Left ventricle myocardium inferior (tissue), 1 donor: Measurements from ENCODE around the gene ANKRD12. TPM values are rescaled to one million over a fixed set of nuclear protein-coding genes. Genes with fewer than 3 reads are reported as not detected.

ENCODE experiments used
- DNase-seq: peaks from one replicate; pipeline ENCODE4 v3.0.0-alpha.2; 2020
- H3K27ac ChIP-seq: fragments of 200-600 bp; replicated peaks from 2 replicates; pipeline ENCODE4 v1.8.0; 2021
- H3K27me3 ChIP-seq: fragments of 200-600 bp; 2 replicates; pipeline ENCODE4 v1.8.0; 2021; ENCODE audit warnings: low read depth
- H3K36me3 ChIP-seq: fragments of 200-600 bp; 2 replicates; pipeline ENCODE4 v1.8.0; 2021
- H3K4me1 ChIP-seq: fragments of 200-600 bp; 2 replicates; pipeline ENCODE4 v1.8.0; 2021
- H3K4me3 ChIP-seq: fragments of 200-600 bp; 2 replicates; pipeline ENCODE4 v1.8.0; 2021; ENCODE audit warnings: mild to moderate bottlenecking, moderate library complexity
- H3K9me3 ChIP-seq: fragments of 200-600 bp; replicated peaks from 2 replicates; pipeline ENCODE4 v1.8.0; 2021
- CTCF ChIP-seq: fragments of 200-600 bp; IDR thresholded peaks from 2 replicates; pipeline ENCODE4 v1.8.0; 2021; ENCODE audit warnings: antibody characterized with exemption, mild to moderate bottlenecking, borderline replicate concordance
- intact Hi-C: fragments of 100-400 bp; cut with micrococcal nuclease; formaldehyde crosslinking; loops from one replicate; pipeline ENCODE4 v1.11.0; 2022
- total RNA-seq: library from RNA; stranded (reverse); fragmentation: NEBNext Ultra II Directional; extraction: Animal tissue kit (Norgen Biotek cat#: 25700); gene quantifications from one replicate; pipeline ENCODE4 v1.2.1, GENCODE V29; 2021
- donor health status: DM: no; HTN: yes; CAD: no; lungs with severe emphysema.

ANKRD12 gene
- total RNA-seq, 1 donor from 2014 or later = 49.3 TPM

- Histone ChIP-seq H3K4me3 (no peak overlapping the region), H3K27ac (no peak overlapping the region), H3K9me3 (no peaks in the 10 kb centered on the region), H3K4me1 (no peaks in the 10 kb centered on the region), H3K27me3 (no peaks in the 10 kb centered on the region), H3K36me3 (peaks cover 49% of the 10 kb centered on the region)
- TF ChIP-seq CTCF = no peak
- no peak for DNase-seq
- intact Hi-C loops = no loop called here
These were observed 103.1 kb downstream of the ANKRD12 start for GRCh38 chr18:9239720-9240119.

GRCh38 chr18:9240270-9240669 is 103.7 kb downstream of the ANKRD12 start:
- H3K27ac ChIP-seq = no peak overlapping the region
- no peak for DNase-seq
- TF ChIP-seq CTCF = no peak
- H3K4me1 ChIP-seq = no peaks in the 10 kb centered on the region
- intact Hi-C loops = no loop called here
- no peak overlapping the region for H3K4me3 ChIP-seq
- H3K9me3 ChIP-seq = no peaks in the 10 kb centered on the region
- no peaks in the 10 kb centered on the region for H3K27me3 ChIP-seq
- peaks cover 43% of the 10 kb centered on the region for H3K36me3 ChIP-seq

- no peaks in the 10 kb centered on the region for H3K4me1 ChIP-seq
- no peak for TF ChIP-seq CTCF
- DNase-seq = no peak
- H3K27ac ChIP-seq = no peak overlapping the region
- no peaks in the 10 kb centered on the region for H3K27me3 ChIP-seq
- H3K4me3 ChIP-seq = no peak overlapping the region
- intact Hi-C loops = no loop called here
- H3K36me3 ChIP-seq = peaks cover 37% of the 10 kb centered on the region
- no peaks in the 10 kb centered on the region for H3K9me3 ChIP-seq
These were observed 106.4 kb downstream of the ANKRD12 start for GRCh38 chr18:9243029-9243428.

GRCh38 chr18:9244376-9244775 is 107.8 kb downstream of the ANKRD12 start:
- intact Hi-C loops = no loop called here
- no peak for DNase-seq
- Histone ChIP-seq H3K4me1 (no peaks in the 10 kb centered on the region), H3K36me3 (peaks cover 27% of the 10 kb centered on the region), H3K27me3 (no peaks in the 10 kb centered on the region), H3K27ac (no peak overlapping the region), H3K9me3 (no peaks in the 10 kb centered on the region), H3K4me3 (no peak overlapping the region)
- no peak for TF ChIP-seq CTCF

GRCh38 chr18:9248661-9249060 is 112.1 kb downstream of the ANKRD12 start:
- intact Hi-C loops = no loop called here
- Histone ChIP-seq H3K4me1 (no peaks in the 10 kb centered on the region), H3K4me3 (no peak overlapping the region), H3K9me3 (no peaks in the 10 kb centered on the region), H3K36me3 (peaks cover 26% of the 10 kb centered on the region), H3K27me3 (no peaks in the 10 kb centered on the region), H3K27ac (no peak overlapping the region)
- TF ChIP-seq CTCF = no peak
- DNase-seq = no peak

- Histone ChIP-seq H3K27me3 (no peaks in the 10 kb centered on the region), H3K4me1 (no peaks in the 10 kb centered on the region), H3K4me3 (no peak overlapping the region), H3K27ac (no peak overlapping the region), H3K9me3 (no peaks in the 10 kb centered on the region), H3K36me3 (peaks cover 32% of the 10 kb centered on the region)
- DNase-seq = no peak
- intact Hi-C loops = no loop called here
- TF ChIP-seq CTCF = no peak
These were observed 112.7 kb downstream of the ANKRD12 start for GRCh38 chr18:9249254-9249653.
